Lung (tissue), 12 donors: ENCODE results near the gene MARS1. TPM values are rescaled to one million over a fixed set of nuclear protein-coding genes. Genes with fewer than 3 reads are reported as not detected.

Experiments
- ATAC-seq: fragments of 200-7000 bp; cut with Tn5 transposase; one replicate; pipeline ENCODE4 v1.9.1; 2020; ENCODE audit warnings: moderate number of reproducible peaks; ENCODE audit not compliant: insufficient read depth, low FRiP score
- DNase-seq, 3 donors: peaks; one replicate each; pipeline ENCODE4 v3.0.0-alpha.2; 2013 to 2017
- H3K27ac ChIP-seq, 2 donors: one replicate each; pipeline ENCODE4 v1.5.1; 2013; ENCODE audit warnings: mild to moderate bottlenecking in 2 of 2, moderate library complexity in 2 of 2, control low read depth in 1 of 2, inconsistent platforms in 1 of 2, low read depth in 1 of 2, low read length in 1 of 2
- H3K27me3 ChIP-seq, 3 donors: one replicate each; pipeline ENCODE4 v1.5.1; 2013; ENCODE audit warnings: low read length in 2 of 3; ENCODE audit not compliant: control insufficient read depth in 3 of 3, insufficient read depth in 3 of 3
- H3K36me3 ChIP-seq, 4 donors: one replicate each; pipeline ENCODE4 v1.5.1; 2013; ENCODE audit warnings: low read length in 4 of 4, mild to moderate bottlenecking in 1 of 4, moderate library complexity in 1 of 4; ENCODE audit not compliant: control insufficient read depth in 4 of 4, insufficient read depth in 4 of 4
- H3K4me1 ChIP-seq, 5 donors: one replicate each; pipeline ENCODE4 v1.5.1; 2013; ENCODE audit warnings: low read length in 5 of 5, mild to moderate bottlenecking in 2 of 5, moderate library complexity in 1 of 5; ENCODE audit not compliant: control insufficient read depth in 5 of 5, insufficient read depth in 5 of 5
- H3K4me3 ChIP-seq: one replicate; pipeline ENCODE4 v1.5.1; 2013; ENCODE audit warnings: mild to moderate bottlenecking, control low read depth, moderate library complexity
- H3K9ac ChIP-seq, 2 donors: one replicate each; pipeline ENCODE4 v1.5.1; 2013; ENCODE audit warnings: low read length in 2 of 2, control low read depth in 1 of 2; ENCODE audit not compliant: insufficient read depth in 1 of 2
- H3K9me3 ChIP-seq, 4 donors: one replicate each; pipeline ENCODE4 v1.5.1; 2013; ENCODE audit warnings: low read length in 3 of 4, mild to moderate bottlenecking in 1 of 4, moderate library complexity in 1 of 4; ENCODE audit not compliant: control insufficient read depth in 4 of 4, insufficient read depth in 3 of 4
- WGBS, 2 donors: extraction: QIAGEN DNeasy Blood & Tissue Kit; methylation state at CpG; one replicate each; pipeline ENCODE4 v1.1.7; 2013; 5-methylcytosine and 5-hydroxymethylcytosine counted together
- polyA plus RNA-seq, 2 donors: library from polyadenylated mRNA; stranded (reverse); fragments of 200-250 nt; gene quantifications; one replicate each; pipeline ENCODE4 v1.2.1, GENCODE V29; 2013
- total RNA-seq, 2 donors: library from RNA; depleted of rRNA in 1 of 2; stranded (reverse); fragments of >200 nt in 1 of 2; gene quantifications; one replicate each; pipeline ENCODE4 v1.2.1, GENCODE V29; 2014 to 2021
- TF ChIP-seq, protein P1 (sequence below): IDR thresholded peaks from 2 replicates; pipeline ENCODE4 v1.5.1; 2012; ENCODE audit warnings: mild to moderate bottlenecking; ENCODE audit errors: control extremely low read depth, extremely low read depth
- donor health status: control.
- donor health status: control.
- donor health status: Bipolar disorder and iron deficiency.
- donor health status: healthy.
- donor health status: DM: yes; HTN: yes; CAD: no.

The MARS1 gene
- total and polyA plus RNA-seq, 4 donors, result 55.9 to 213 (median 125) TPM

DNA sequence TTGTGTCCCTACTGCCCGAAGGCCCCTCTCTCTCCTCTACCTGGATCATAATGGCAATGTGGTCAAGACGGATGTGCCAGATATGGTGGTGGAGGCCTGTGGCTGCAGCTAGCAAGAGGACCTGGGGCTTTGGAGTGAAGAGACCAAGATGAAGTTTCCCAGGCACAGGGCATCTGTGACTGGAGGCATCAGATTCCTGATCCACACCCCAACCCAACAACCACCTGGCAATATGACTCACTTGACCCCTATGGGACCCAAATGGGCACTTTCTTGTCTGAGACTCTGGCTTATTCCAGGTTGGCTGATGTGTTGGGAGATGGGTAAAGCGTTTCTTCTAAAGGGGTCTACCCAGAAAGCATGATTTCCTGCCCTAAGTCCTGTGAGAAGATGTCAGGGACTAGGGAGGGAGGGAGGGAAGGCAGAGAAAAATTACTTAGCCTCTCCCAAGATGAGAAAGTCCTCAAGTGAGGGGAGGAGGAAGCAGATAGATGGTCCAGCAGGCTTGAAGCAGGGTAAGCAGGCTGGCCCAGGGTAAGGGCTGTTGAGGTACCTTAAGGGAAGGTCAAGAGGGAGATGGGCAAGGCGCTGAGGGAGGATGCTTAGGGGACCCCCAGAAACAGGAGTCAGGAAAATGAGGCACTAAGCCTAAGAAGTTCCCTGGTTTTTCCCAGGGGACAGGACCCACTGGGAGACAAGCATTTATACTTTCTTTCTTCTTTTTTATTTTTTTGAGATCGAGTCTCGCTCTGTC, 31.0 kb upstream of the MARS1 start:
- H3K27ac ChIP-seq, result no peak overlapping the region
- DNase-seq (no peak), ATAC-seq (no peak)
- H3K9ac ChIP-seq, result no peak overlapping the region
- TF ChIP-seq, protein P1, sequence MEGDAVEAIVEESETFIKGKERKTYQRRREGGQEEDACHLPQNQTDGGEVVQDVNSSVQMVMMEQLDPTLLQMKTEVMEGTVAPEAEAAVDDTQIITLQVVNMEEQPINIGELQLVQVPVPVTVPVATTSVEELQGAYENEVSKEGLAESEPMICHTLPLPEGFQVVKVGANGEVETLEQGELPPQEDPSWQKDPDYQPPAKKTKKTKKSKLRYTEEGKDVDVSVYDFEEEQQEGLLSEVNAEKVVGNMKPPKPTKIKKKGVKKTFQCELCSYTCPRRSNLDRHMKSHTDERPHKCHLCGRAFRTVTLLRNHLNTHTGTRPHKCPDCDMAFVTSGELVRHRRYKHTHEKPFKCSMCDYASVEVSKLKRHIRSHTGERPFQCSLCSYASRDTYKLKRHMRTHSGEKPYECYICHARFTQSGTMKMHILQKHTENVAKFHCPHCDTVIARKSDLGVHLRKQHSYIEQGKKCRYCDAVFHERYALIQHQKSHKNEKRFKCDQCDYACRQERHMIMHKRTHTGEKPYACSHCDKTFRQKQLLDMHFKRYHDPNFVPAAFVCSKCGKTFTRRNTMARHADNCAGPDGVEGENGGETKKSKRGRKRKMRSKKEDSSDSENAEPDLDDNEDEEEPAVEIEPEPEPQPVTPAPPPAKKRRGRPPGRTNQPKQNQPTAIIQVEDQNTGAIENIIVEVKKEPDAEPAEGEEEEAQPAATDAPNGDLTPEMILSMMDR, result no peak
- 92 to 95% methylated on average over 6 of the region's 6 CpGs for WGBS, 2 donors
- peaks cover 0 to 7% (median 4%) of the 10 kb centered on the region in 5 donors for H3K4me1 ChIP-seq
- no peaks in the 10 kb centered on the region for H3K9me3 ChIP-seq
- peaks cover 0 to 10% (median 0%) of the 10 kb centered on the region in 3 donors for H3K27me3 ChIP-seq
- no peak overlapping the region for H3K4me3 ChIP-seq
- no peaks in the 10 kb centered on the region for H3K36me3 ChIP-seq

DNA sequence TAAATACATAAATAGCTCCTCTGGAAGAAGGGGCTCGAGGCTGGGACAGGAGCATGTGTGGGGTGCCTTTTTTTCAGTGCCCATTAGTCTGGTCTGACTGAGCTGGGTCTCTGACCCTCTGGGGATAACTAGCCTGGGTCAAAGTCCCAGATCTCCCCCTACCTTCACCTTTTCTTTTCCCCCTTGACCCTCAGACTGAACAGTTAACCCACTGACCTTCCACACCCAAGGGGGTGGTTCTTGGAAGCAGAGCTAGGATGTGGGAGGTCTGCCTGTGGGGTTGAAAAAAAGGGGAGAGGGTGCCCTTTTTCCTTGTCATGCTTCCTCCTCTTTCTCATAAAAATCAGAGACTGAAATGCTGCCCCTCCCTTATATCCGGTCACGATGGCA, 29.2 kb upstream of the MARS1 start:
- Histone ChIP-seq H3K4me3 (no peak overlapping the region), H3K27ac (peak overlapping the region in 1 of 2 donors; percentile 68)

GRCh38 chr12:57459055-57459749, 28.7 kb upstream of the MARS1 start:
- TF ChIP-seq, protein P1, result peak; percentile 95
- Histone ChIP-seq H3K36me3 (peaks cover 0 to 6% (median 3%) of the 10 kb centered on the region in 4 donors), H3K27ac (peak overlapping the region in 1 of 2 donors; percentile 68), H3K9ac (peak overlapping the region; percentile 50 to 93), H3K27me3 (peaks cover 0 to 10% (median 0%) of the 10 kb centered on the region in 3 donors), H3K4me3 (peak overlapping the region; percentile 65), H3K4me1 (peaks cover 0 to 15% (median 6%) of the 10 kb centered on the region in 5 donors), H3K9me3 (no peaks in the 10 kb centered on the region)
- WGBS, 2 donors, result 0% methylated on average over 24 of the region's 24 CpGs
- ATAC-seq, result peak; percentile 85
- DNase-seq, result peak; percentile 98

More for the DNA sequence above, 29.2 kb upstream of the MARS1 start:
- peaks cover 0 to 10% (median 0%) of the 10 kb centered on the region in 3 donors for H3K27me3 ChIP-seq
- DNase-seq, result no peak
- H3K36me3 ChIP-seq, result peaks cover 0 to 6% (median 2%) of the 10 kb centered on the region in 4 donors
- 25 to 30% methylated on average over 3 of the region's 3 CpGs for WGBS, 2 donors
- peaks cover 0 to 15% (median 6%) of the 10 kb centered on the region in 5 donors for H3K4me1 ChIP-seq
- TF ChIP-seq, protein P1, result no peak
- no peak for ATAC-seq
- peak overlapping the region in 1 of 2 donors; percentile 93 for H3K9ac ChIP-seq
- H3K9me3 ChIP-seq, result no peaks in the 10 kb centered on the region
